ENCODE results near the gene CNPY1. TPM values are rescaled to one million over a fixed set of nuclear protein-coding genes. Genes with fewer than 3 reads are reported as not detected.
A peak's percentile ranks its signal among the peaks of the same experiment; 100 is the strongest.

CNPY1 gene
- polyA plus RNA-seq, 1 donor from 2014 or later = 0.36 TPM

DNA sequence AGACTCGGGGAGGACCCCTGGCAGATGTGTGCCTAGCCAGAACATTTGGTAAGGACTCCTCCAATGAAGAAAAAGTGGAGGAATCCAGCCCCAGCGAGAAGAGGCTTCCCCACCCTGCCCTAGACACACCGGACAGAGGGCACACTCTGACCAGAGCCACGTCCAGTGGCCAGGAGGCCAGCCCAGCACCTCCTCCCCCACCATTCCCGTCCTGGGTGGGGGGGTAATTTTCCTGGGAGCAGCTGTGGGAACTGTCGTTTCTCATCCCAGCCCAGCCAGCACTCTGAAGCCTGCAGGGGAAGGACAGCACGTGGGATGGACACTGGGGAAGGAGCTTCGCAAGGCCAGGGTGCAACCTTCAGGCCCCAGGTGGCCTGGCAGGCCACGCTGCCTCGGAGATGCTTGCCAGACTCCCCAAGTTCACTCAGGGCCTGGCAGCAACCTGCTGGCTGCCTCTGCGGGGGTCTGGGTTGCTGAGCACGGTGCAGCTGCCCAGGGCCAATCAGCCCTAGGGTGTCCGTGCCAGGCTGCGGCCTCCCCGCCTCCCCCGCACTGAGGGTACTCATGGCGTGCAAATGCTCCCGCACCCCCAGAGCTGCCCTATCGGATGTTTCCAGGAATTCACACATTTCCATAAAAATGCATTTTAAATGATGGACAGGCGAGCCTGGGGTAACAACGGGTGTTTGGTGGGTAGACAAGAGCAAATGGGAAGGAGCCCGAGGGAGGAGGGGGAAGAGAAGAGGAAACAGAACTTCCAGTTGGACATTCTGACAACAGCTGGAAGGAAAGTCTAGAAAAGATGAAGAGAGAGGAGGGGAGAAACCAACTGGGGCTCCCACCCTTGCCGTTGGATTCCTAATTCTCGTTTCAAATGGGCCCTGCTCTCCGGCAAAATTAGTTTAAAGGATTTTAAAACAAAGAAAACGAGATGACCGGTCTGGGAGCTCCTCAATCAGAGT is 90.3 kb downstream of the CNPY1 start:
- Histone ChIP-seq H3K27ac (ENCODE audit: low read length) (no peak overlapping the region), H3K9me2 (ENCODE audit: insufficient read depth, low read length) (no peaks in the 10 kb centered on the region), H3K9ac (ENCODE audit: low read length) (no peak overlapping the region), H4K20me1 (ENCODE audit: insufficient read depth) (no peaks in the 10 kb centered on the region), H3K79me2 (replicated peaks; ENCODE audit: insufficient read depth, low read length) (no peaks in the 10 kb centered on the region), H3K4me3 (ENCODE audit: low read length) (no peak overlapping the region), H3K4me2 (ENCODE audit: low read length) (no peak overlapping the region), H3F3A (ENCODE audit: insufficient read depth, low read length, poor library complexity, severe bottlenecking) (no peaks in the 10 kb centered on the region), H2AFZ (ENCODE audit: low read depth, low read length) (no peak overlapping the region), H3K9me3 (ENCODE audit: low read length) (no peaks in the 10 kb centered on the region), H3K36me3 (ENCODE audit: insufficient read depth, low read length) (no peaks in the 10 kb centered on the region), H3K27me3 (ENCODE audit: insufficient read depth, low read depth, low read length) (peaks cover 94% of the 10 kb centered on the region)
- TF ChIP-seq TAF1 (IDR thresholded peaks at IDR 0.05; ENCODE audit: low read depth) (no peak), EZH2 (IDR thresholded peaks at IDR 0.05; ENCODE audit: borderline replicate concordance, insufficient read depth, low read length, poor library complexity, severe bottlenecking) (peak; percentile 21), RAD21 (conservative IDR thresholded peaks at IDR 0.05) (no peak)

DNA sequence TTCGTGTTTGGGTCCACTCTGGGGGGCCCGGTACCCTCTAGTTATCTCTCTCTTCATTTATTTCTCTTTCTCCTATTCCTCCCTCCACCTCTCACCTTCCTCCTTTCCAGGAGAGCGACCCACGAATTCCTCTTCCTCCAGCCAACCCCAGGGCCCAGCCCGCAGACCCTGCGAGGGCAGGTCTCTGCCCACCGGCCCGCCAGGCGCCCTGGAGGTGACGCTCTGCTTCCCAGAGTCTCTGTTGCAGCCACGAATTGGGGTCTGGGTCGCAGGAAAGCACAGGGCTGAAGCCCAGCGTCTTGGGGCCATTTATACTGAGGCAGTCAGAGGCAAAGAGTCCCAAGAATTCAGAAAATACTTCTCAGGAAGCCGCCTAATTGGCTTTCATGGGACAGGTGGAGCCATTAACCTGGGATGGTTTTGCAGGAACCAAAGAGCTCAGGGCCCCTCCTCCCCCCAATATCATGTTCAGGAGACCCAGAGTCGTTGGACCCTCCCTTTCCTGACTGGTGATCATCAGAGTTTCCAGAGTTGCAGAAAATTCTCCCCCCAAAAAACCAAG is 91.1 kb downstream of the CNPY1 start:
- Histone ChIP-seq H3K79me2 (replicated peaks; ENCODE audit: insufficient read depth, low read length) (no peaks in the 10 kb centered on the region), H4K20me1 (ENCODE audit: insufficient read depth) (no peaks in the 10 kb centered on the region), H3K9me3 (ENCODE audit: low read length) (no peaks in the 10 kb centered on the region), H3K9ac (ENCODE audit: low read length) (no peak overlapping the region), H3K36me3 (ENCODE audit: insufficient read depth, low read length) (no peaks in the 10 kb centered on the region), H3K9me2 (ENCODE audit: insufficient read depth, low read length) (no peaks in the 10 kb centered on the region), H3K4me3 (ENCODE audit: low read length) (no peak overlapping the region), H2AFZ (ENCODE audit: low read depth, low read length) (no peak overlapping the region), H3K27ac (ENCODE audit: low read length) (no peak overlapping the region), H3F3A (ENCODE audit: insufficient read depth, low read length, poor library complexity, severe bottlenecking) (no peaks in the 10 kb centered on the region), H3K4me2 (ENCODE audit: low read length) (no peak overlapping the region), H3K27me3 (ENCODE audit: insufficient read depth, low read depth, low read length) (peaks cover 94% of the 10 kb centered on the region)
- TF ChIP-seq EP300 (conservative IDR thresholded peaks at IDR 0.05; ENCODE audit: poor library complexity, severe bottlenecking) (no peak), EZH2 (IDR thresholded peaks at IDR 0.05; ENCODE audit: borderline replicate concordance, insufficient read depth, low read length, poor library complexity, severe bottlenecking) (peak; percentile 76)
- TF ChIP-seq, protein P1, sequence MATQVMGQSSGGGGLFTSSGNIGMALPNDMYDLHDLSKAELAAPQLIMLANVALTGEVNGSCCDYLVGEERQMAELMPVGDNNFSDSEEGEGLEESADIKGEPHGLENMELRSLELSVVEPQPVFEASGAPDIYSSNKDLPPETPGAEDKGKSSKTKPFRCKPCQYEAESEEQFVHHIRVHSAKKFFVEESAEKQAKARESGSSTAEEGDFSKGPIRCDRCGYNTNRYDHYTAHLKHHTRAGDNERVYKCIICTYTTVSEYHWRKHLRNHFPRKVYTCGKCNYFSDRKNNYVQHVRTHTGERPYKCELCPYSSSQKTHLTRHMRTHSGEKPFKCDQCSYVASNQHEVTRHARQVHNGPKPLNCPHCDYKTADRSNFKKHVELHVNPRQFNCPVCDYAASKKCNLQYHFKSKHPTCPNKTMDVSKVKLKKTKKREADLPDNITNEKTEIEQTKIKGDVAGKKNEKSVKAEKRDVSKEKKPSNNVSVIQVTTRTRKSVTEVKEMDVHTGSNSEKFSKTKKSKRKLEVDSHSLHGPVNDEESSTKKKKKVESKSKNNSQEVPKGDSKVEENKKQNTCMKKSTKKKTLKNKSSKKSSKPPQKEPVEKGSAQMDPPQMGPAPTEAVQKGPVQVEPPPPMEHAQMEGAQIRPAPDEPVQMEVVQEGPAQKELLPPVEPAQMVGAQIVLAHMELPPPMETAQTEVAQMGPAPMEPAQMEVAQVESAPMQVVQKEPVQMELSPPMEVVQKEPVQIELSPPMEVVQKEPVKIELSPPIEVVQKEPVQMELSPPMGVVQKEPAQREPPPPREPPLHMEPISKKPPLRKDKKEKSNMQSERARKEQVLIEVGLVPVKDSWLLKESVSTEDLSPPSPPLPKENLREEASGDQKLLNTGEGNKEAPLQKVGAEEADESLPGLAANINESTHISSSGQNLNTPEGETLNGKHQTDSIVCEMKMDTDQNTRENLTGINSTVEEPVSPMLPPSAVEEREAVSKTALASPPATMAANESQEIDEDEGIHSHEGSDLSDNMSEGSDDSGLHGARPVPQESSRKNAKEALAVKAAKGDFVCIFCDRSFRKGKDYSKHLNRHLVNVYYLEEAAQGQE (IDR thresholded peaks at IDR 0.05; ENCODE audit: borderline replicate concordance) = no peak

DNA sequence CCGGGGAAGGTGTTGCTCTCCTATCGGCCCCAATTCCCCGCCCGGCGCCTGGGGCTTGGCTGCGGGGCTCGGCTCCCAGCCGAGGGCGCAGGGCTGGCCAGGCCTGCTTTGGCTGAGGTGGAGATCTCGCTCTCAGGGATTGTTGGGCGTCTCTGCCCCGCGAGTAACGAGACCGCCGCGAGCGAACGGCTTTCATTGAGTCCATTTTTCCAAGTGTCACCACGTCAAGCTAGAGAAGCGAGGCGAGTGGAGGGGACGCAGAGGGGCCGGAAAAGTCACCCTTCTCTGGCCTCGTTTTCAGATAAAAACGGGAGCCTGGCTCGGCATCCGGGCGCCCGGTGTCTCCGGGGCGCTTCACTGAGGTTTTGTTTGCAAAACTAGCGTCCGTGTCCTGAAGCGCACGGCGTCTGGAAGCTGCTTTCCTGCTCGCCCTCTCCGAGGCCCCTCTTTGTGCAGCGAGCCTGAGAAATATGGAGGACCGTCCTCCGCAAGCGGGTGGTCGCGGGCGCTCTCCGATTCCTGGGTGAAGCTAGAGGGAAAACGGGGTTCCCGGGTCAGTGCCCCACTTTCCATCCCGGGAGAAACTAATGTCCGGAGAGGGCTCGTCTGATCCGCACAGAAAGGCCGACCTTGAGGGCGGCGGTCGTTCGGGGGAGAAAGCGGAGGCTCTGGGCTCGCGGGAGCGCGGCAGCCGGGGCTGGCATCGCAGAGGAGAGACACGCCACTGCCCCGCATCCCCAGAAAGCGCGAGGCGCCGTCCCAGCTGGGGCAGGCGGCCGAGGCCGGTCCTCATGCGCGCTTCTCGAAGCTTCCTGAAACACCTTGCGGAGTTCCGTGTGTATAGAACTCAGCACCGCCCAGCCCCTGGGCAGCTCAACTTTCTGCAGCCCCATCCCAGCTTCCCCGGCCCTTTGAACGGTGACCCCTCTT is 91.9 kb downstream of the CNPY1 start:
- H3K4me3 ChIP-seq (ENCODE audit: low read length) = no peak overlapping the region
- peak; percentile 66 for TF ChIP-seq EZH2 (IDR thresholded peaks at IDR 0.05; ENCODE audit: borderline replicate concordance, insufficient read depth, low read length, poor library complexity, severe bottlenecking)
- TF ChIP-seq, protein P1 (IDR thresholded peaks at IDR 0.05; ENCODE audit: borderline replicate concordance) = no peak
- peak; percentile 6 for TF ChIP-seq POLR2AphosphoS5 (IDR thresholded peaks at IDR 0.05)
- no peak overlapping the region for H2AFZ ChIP-seq (ENCODE audit: low read depth, low read length)

More for the DNA sequence above, 91.9 kb downstream of the CNPY1 start:
- Histone ChIP-seq H3K27ac (ENCODE audit: low read length) (no peak overlapping the region), H3F3A (ENCODE audit: insufficient read depth, low read length, poor library complexity, severe bottlenecking) (no peaks in the 10 kb centered on the region), H3K36me3 (ENCODE audit: insufficient read depth, low read length) (no peaks in the 10 kb centered on the region), H3K4me2 (ENCODE audit: low read length) (no peak overlapping the region), H3K79me2 (replicated peaks; ENCODE audit: insufficient read depth, low read length) (no peaks in the 10 kb centered on the region), H3K9me3 (ENCODE audit: low read length) (no peaks in the 10 kb centered on the region), H3K9ac (ENCODE audit: low read length) (no peak overlapping the region), H3K27me3 (ENCODE audit: insufficient read depth, low read depth, low read length) (peaks cover 94% of the 10 kb centered on the region), H3K9me2 (ENCODE audit: insufficient read depth, low read length) (no peaks in the 10 kb centered on the region), H4K20me1 (ENCODE audit: insufficient read depth) (no peaks in the 10 kb centered on the region)
